HG03196 (cell line): ENCODE results near the gene RIPPLY3.

Source experiments
- ATAC-seq: cut with Tn5 transposase; IDR thresholded peaks from one replicate; pipeline ENCODE4 v1.9.1; 2021; ENCODE audit not compliant: unreplicated experiment

The RIPPLY3 gene

GRCh38 chr21:37058261-37058660 lies 51.8 kb downstream of the RIPPLY3 start:
- ATAC-seq: no peak

- no peak for ATAC-seq
Observed at GRCh38 chr21:37059181-37059580, 52.7 kb downstream of the RIPPLY3 start.

- no peak for ATAC-seq
Observed at GRCh38 chr21:37060296-37060695, 53.8 kb downstream of the RIPPLY3 start.

- no peak for ATAC-seq
Observed at GRCh38 chr21:37061926-37062592, 55.6 kb downstream of the RIPPLY3 start.

- ATAC-seq: no peak
Observed at GRCh38 chr21:37062593-37062935, 56.1 kb downstream of the RIPPLY3 start.

- ATAC-seq: no peak
Observed at GRCh38 chr21:37063433-37063832, 56.9 kb downstream of the RIPPLY3 start.

- no peak for ATAC-seq
Observed at GRCh38 chr21:37064841-37065240, 58.3 kb downstream of the RIPPLY3 start.

- no peak for ATAC-seq
Observed at GRCh38 chr21:37065561-37066177, 59.2 kb downstream of the RIPPLY3 start.
